HG03103 (cell line): Measurements from ENCODE around the gene IMPDH1.

Source experiments
- ATAC-seq: cut with Tn5 transposase; IDR thresholded peaks from one replicate; pipeline ENCODE4 v1.9.1; 2021; ENCODE audit warnings: low read depth; ENCODE audit not compliant: unreplicated experiment

IMPDH1 gene

GRCh38 chr7:128343554-128344430, 66.0 kb downstream of the IMPDH1 start, which contains the start of gene RBM28:
Gene RBM28, minus strand, starts transcription at chr7:128343908. Its CDS starts 115 bp downstream, at chr7:128343793.
- peak; percentile 91 for ATAC-seq
